ENCODE measurements around the gene PEDS1. TPM values are rescaled to one million over a fixed set of nuclear protein-coding genes. Genes with fewer than 3 reads are reported as not detected.
"Not testable (repeated sequence)": the region's sequence is repeated elsewhere in the genome, so short reads cannot be mapped to it uniquely, and the experiment has no call there.

The PEDS1 gene
- total RNA-seq, 1 donor from 2014 or later: 39.5 TPM

- no peak for DNase-seq (ENCODE audit: low spot score)
- ATAC-seq: no peak
- intact Hi-C loops (cut with DNase I): no loop called here
Measured at GRCh38 chr20:50107796-50108331, 45.7 kb downstream of the PEDS1 start.

DNA sequence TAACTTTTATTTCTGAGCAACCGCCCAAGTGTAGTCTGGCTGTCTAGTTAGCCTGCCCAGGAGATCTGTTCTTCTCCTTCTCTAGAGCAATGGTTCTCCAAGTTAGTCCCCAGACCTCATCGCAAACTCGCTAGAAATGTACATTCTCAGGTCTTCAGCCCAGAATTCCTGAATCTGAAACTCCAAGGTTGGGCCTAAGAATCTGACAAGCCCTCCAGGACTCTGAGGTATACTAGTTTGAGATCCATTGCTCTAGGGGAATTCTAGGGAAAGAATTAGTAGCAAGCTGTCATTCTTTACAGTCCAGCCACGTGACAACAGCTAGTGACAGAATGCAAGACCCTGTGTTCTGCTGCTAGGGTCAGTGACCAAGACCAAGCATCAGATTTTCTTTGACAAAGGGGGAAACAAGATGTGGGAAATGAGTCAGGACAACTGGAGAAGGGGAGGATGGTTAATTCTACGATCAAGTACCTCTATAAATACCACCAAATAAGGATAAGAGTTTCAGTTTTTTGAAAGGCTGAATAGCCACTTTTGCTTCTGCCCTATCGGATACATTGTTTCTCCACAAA, 46.4 kb downstream of the PEDS1 start:
- intact Hi-C loops (cut with DNase I): no loop called here
- DNase-seq (ENCODE audit: low spot score): no peak
- no peak for ATAC-seq

GRCh38 chr20:50106669-50107068, 46.9 kb downstream of the PEDS1 start:
- intact Hi-C loops (cut with DNase I); ATAC-seq; DNase-seq (ENCODE audit: low spot score): not testable (repeated sequence)

Other genes with a start within 250 kb of the PEDS1 start
- 8.2 TPM for gene SPATA2, start 238.2 kb downstream of the PEDS1 start, total RNA-seq
- gene RNF114, start 217.3 kb downstream of the PEDS1 start, total RNA-seq: 80.5 TPM
- gene SNAI1, start 170.7 kb downstream of the PEDS1 start, total RNA-seq: 32.6 TPM
- gene UBE2V1, start 40.6 kb downstream of the PEDS1 start, total RNA-seq: 93.4 TPM
- 113 TPM for gene CEBPB, start 37.1 kb upstream of the PEDS1 start, total RNA-seq